Vagina (tissue), 2 donors: ENCODE measurements around the gene FHDC1. TPM values are rescaled to one million over a fixed set of nuclear protein-coding genes. Genes with fewer than 3 reads are reported as not detected.

Experiments used
- DNase-seq, 2 donors: peaks; one replicate each; pipeline ENCODE4 v3.0.0-alpha.2; 2017; ENCODE audit errors: extremely low spot score in 2 of 2
- H3K27ac ChIP-seq: fragments of 200-600 bp; sonication (generic); one replicate; pipeline ENCODE4 v1.5.1; 2019
- H3K27me3 ChIP-seq: fragments of 200-600 bp; sonication (generic); one replicate; pipeline ENCODE4 v1.5.1; 2019
- H3K36me3 ChIP-seq, 2 donors: fragments of 200-600 bp; sonication (generic); one replicate each; pipeline ENCODE4 v1.5.1; 2017 to 2019
- H3K4me1 ChIP-seq: fragments of 200-600 bp; sonication (generic); one replicate; pipeline ENCODE4 v1.5.1; 2019
- H3K4me3 ChIP-seq, 2 donors: fragments of 200-600 bp; sonication (generic); 1 replicate in 1 of 2; 2 replicates in 1 of 2; pipeline ENCODE4 v1.5.1; 2016 to 2019
- H3K9me3 ChIP-seq: fragments of 200-600 bp; sonication (generic); one replicate; pipeline ENCODE4 v1.5.1; 2019
- CTCF ChIP-seq, 3 experiments: fragments of 450-650 bp in 2 of 3; fragments of 200-600 bp in 1 of 3; sonication (generic) in 1 of 3; IDR thresholded peaks; one replicate each; pipeline ENCODE4 v1.5.1; 2017 to 2019; ENCODE audit warnings: antibody characterized with exemption in 3 of 3, mild to moderate bottlenecking in 2 of 3, moderate library complexity in 2 of 3
- POLR2A ChIP-seq, 2 donors: fragments of 450-650 bp; IDR thresholded peaks; one replicate each; pipeline ENCODE4 v1.6.1; 2017; ENCODE audit warnings: antibody characterized with exemption in 2 of 2, mild to moderate bottlenecking in 2 of 2, moderate library complexity in 2 of 2
- POLR2AphosphoS5 ChIP-seq, 2 donors: sonication (generic); formaldehyde crosslinking; IDR thresholded peaks; one replicate each; pipeline ENCODE4 v1.9.0; 2017; ENCODE audit warnings: antibody characterized with exemption in 2 of 2, mild to moderate bottlenecking in 2 of 2, low read depth in 1 of 2; ENCODE audit not compliant: insufficient read depth in 1 of 2
- intact Hi-C: fragments of 100-400 bp; cut with DNase I; formaldehyde crosslinking; loops from one replicate; pipeline ENCODE4 v1.15.1; 2023
- total RNA-seq: library from RNA; depleted of rRNA; stranded (reverse); fragments of >200 nt; gene quantifications from one replicate; pipeline ENCODE4 v1.2.3, GENCODE V29; 2016

The FHDC1 gene
- total RNA-seq, 1 donor from 2014 or later = 6.4 TPM

- no peaks in the 10 kb centered on the region for H3K27me3 ChIP-seq
- intact Hi-C loops = no loop called here
- no peak for TF ChIP-seq POLR2A (IDR thresholded peaks at IDR 0.05)
- TF ChIP-seq CTCF (IDR thresholded peaks at IDR 0.05) = no peak
- TF ChIP-seq POLR2AphosphoS5 (IDR thresholded peaks at IDR 0.05; ENCODE audit: insufficient read depth in 1 of 2, low read depth in 1 of 2) = no peak
These were observed 14.8 kb upstream of the FHDC1 start for GRCh38 chr4:152921284-152921683.

GRCh38 chr4:152925851-152926250 lies 10.3 kb upstream of the FHDC1 start:
- H3K4me1 ChIP-seq = no peaks in the 10 kb centered on the region
- TF ChIP-seq POLR2AphosphoS5 (IDR thresholded peaks at IDR 0.05; ENCODE audit: insufficient read depth in 1 of 2, low read depth in 1 of 2) = no peak
- no peak for TF ChIP-seq CTCF (IDR thresholded peaks at IDR 0.05)
- TF ChIP-seq POLR2A (IDR thresholded peaks at IDR 0.05) = no peak
- H3K9me3 ChIP-seq = no peaks in the 10 kb centered on the region
- no peak overlapping the region for H3K4me3 ChIP-seq
- DNase-seq = no peak
- H3K27me3 ChIP-seq = no peaks in the 10 kb centered on the region
- no peak overlapping the region for H3K27ac ChIP-seq
- intact Hi-C loops = no loop called here
- no peaks in the 10 kb centered on the region for H3K36me3 ChIP-seq

More at GRCh38 chr4:152921284-152921683, 14.8 kb upstream of the FHDC1 start:
- Histone ChIP-seq H3K27ac (no peak overlapping the region), H3K4me1 (no peaks in the 10 kb centered on the region), H3K4me3 (no peak overlapping the region), H3K36me3 (no peaks in the 10 kb centered on the region), H3K9me3 (no peaks in the 10 kb centered on the region)
- DNase-seq = no peak

GRCh38 chr4:152926959-152927358 lies 9.2 kb upstream of the FHDC1 start:
- H3K27me3 ChIP-seq = no peaks in the 10 kb centered on the region
- no peaks in the 10 kb centered on the region for H3K36me3 ChIP-seq
- H3K4me3 ChIP-seq = no peak overlapping the region
- intact Hi-C loops = no loop called here
- no peak for DNase-seq
- H3K9me3 ChIP-seq = no peaks in the 10 kb centered on the region
- no peak overlapping the region for H3K27ac ChIP-seq
- TF ChIP-seq CTCF (IDR thresholded peaks at IDR 0.05) (no peak), POLR2AphosphoS5 (IDR thresholded peaks at IDR 0.05; ENCODE audit: insufficient read depth in 1 of 2, low read depth in 1 of 2) (no peak), POLR2A (IDR thresholded peaks at IDR 0.05) (no peak)
- H3K4me1 ChIP-seq = no peaks in the 10 kb centered on the region

- no peaks in the 10 kb centered on the region for H3K36me3 ChIP-seq
- no peaks in the 10 kb centered on the region for H3K27me3 ChIP-seq
- no peaks in the 10 kb centered on the region for H3K9me3 ChIP-seq
- H3K4me1 ChIP-seq = no peaks in the 10 kb centered on the region
- intact Hi-C loops = no loop called here
- DNase-seq = no peak
- no peak overlapping the region for H3K27ac ChIP-seq
- H3K4me3 ChIP-seq = no peak overlapping the region
- TF ChIP-seq POLR2A (IDR thresholded peaks at IDR 0.05) = no peak
- no peak for TF ChIP-seq CTCF (IDR thresholded peaks at IDR 0.05)
- TF ChIP-seq POLR2AphosphoS5 (IDR thresholded peaks at IDR 0.05; ENCODE audit: insufficient read depth in 1 of 2, low read depth in 1 of 2) = no peak
These were observed 8.4 kb upstream of the FHDC1 start for GRCh38 chr4:152927737-152928136.

GRCh38 chr4:152928286-152928685 lies 7.8 kb upstream of the FHDC1 start:
- no peak for DNase-seq

More at GRCh38 chr4:152928286-152928685, 7.8 kb upstream of the FHDC1 start:
- Histone ChIP-seq H3K27ac (no peak overlapping the region), H3K4me1 (no peaks in the 10 kb centered on the region), H3K4me3 (no peak overlapping the region), H3K36me3 (no peaks in the 10 kb centered on the region), H3K9me3 (no peaks in the 10 kb centered on the region), H3K27me3 (no peaks in the 10 kb centered on the region)
- TF ChIP-seq POLR2A (IDR thresholded peaks at IDR 0.05) = no peak
- TF ChIP-seq CTCF (IDR thresholded peaks at IDR 0.05) = no peak
- no peak for TF ChIP-seq POLR2AphosphoS5 (IDR thresholded peaks at IDR 0.05; ENCODE audit: insufficient read depth in 1 of 2, low read depth in 1 of 2)
- intact Hi-C loops = no loop called here
